Hematopoietic multipotent progenitor cell treated with erythropoietin and hydrocortisone succinate and interleukin-3 and kit ligand, for 6 days (in vitro differentiated cells): ENCODE results near the gene UBE2Q2.
A peak's percentile ranks its signal among the peaks of the same experiment; 100 is the strongest.

Experiments used
- DNase-seq: peaks from one replicate; pipeline ENCODE4 v3.0.0-alpha.2; 2015

UBE2Q2 gene

DNA sequence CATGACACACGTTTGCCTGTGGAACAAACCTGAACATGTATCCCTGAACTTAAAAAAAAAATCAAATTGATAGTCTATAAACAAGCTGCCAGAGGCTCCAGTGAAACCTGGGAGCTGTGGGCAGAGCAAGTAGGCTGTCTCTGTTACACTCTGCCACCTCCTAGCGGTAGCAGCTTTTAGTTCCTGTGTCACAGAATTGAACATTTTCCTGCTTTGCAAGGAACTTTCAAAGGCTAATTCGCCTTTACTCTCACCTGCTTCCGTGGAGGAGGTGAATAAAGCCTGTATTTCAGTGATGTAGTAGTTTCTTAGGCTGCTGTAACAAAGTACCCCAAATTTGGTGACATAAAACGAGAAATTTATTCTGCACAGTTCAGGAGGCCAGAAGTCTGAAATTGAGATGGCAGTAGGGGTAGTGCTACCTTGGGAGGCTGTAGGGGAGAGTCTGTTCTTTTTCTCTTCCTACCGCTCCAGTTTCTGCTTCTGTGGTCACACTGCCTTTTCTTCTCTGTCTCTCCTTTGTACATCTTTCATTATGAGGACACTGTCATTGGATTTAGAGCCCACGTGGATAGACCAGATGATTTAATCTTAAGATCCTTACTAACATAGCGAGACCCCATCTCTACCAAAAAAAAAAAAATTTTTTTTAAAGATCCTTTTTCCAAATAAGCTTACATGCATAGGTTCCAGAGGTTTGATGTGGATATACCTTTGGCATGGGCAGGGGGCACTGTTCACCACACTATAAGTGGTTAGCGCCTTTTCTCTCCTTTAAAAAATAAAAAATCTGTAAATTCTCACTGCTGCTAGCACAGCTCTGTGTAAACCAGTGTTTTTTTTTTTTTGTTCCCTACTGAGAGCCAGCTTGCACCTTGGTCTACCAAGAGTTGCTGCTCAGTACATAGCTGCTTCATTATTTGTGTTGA, 85.7 kb downstream of the UBE2Q2 start:
- DNase-seq: peak; percentile 50

DNA sequence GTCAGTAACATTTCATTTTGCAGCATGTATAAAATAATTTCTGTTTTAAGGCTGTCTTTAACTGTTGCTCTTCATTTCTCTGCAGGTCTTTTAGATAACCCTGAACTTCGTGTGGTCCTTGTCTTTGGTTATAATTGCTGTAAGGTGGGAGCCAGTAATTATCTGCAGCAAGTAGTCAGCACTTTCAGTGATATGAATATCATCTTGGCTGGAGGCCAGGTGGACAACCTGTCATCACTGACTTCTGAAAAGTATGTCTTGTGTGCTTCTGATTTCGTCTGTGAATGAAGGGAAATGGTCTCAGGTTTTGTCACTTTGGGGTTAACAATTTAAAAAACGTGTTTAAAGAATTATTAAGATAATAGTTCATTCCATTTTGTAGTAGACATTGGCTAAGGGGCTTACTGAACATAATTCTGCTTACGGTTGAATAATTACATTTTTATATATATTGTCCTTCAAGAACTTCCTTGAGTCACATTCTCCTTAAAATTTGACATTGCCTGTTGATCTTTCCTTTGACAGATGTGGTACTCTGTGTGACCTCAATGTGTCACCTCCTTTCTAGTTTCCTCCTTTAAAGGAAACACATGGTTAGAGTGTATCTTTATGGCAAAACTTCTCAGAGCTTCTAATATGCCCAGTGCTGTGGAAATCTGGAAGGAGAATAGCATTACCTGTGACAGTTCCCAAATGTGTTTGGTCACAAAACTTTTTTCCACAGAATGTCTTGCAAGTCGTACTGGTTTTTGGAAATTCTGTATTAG, 86.7 kb downstream of the UBE2Q2 start:
- peak; percentile 58 for DNase-seq

DNA sequence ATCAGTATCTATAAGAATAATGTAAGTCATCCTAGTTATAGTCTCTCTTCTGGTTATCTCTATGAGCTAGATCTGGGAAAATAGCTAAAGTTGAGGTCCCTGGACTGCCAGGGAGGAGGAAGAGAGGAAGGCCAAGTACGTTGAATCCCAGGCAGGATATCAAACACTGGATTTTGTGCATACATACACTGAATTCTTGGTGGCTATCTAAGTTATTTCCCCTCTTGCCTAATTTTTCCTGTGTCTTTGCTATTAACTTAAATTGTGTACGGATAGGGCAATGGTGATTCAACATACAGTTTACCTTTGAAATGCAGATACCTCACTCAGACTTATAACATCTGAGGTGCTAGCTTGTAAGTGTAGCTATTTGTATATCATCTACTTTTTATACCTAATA, 87.6 kb downstream of the UBE2Q2 start:
- DNase-seq: no peak

DNA sequence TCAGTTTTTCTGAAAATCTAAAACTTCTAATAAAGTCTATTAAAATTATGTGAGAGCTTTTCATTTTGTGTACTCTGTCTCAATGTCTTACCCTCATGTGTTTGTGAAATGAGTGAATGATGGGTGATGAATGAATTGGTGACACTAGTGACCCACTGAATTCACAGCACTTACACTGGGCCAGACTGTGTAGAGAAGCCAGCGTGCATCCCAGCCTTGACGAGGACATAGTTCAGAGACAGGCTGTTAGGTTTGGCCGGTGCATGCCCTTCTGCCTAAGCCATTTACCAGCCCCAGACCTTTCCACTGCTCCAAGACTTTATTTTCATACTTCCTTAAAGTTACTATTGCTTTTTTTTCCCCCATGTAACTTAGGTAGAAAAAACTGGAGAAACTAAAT, 99.2 kb downstream of the UBE2Q2 start:
- no peak for DNase-seq

DNA sequence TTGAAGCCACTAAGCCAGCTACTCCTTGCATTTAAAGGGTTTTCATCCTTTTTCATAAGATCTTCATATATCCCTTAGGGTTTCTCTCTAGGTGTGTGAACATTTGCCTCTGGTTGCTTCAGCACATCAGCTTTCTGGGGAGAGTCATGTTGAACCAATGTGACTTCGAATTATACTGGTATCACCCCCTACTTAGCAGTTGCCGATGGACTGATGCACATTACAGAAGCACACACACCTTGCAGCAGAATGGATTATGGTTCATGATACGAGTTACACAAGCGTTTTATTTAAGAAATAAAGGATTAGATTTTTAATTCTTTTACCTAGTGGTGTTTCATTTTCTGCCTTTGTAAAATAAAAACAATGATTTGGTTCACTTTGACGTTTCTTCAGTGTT, 100.0 kb downstream of the UBE2Q2 start:
- DNase-seq: no peak

DNA sequence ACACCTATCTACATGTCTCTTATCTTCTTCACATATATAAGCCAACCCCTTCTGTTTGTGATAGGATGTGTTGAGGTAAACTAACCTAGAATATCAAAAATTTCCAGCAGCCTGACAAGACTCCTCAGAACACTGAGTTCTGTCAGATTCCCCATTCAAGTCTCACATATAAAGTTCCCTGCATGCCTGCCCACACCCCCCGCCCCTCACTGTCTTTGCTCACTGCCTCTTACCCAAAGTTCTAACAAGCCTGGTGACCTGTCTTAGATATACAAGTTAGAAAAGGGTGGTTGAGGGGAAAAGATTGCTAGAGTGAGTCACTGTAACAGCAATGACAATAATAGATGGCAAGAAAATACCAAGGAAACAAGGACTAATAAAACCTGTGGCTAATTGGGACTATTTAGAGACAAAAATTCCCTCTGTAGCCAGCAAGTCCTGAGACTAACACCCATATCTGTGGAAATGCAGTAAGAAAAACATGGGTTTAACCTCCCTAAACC, 100.5 kb downstream of the UBE2Q2 start:
- no peak for DNase-seq

DNA sequence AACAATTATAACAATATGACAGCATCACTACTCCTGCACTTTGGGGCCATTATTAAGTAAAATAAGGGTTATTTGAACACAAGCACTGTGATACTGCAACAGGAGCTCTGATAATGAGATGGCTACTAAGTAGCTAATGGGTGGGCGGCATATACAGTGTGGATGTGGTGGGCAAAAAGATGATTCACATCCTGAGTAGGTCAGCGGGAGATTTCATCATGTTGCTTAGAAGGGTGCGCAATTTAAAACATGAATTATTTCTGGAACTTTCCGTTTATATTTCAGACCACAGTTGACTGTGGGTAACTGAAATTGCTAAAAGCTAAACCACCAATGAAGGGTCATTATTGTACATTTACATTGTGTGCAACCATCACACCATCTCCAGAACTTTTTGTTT, 102.7 kb downstream of the UBE2Q2 start:
- DNase-seq: peak; percentile 33

DNA sequence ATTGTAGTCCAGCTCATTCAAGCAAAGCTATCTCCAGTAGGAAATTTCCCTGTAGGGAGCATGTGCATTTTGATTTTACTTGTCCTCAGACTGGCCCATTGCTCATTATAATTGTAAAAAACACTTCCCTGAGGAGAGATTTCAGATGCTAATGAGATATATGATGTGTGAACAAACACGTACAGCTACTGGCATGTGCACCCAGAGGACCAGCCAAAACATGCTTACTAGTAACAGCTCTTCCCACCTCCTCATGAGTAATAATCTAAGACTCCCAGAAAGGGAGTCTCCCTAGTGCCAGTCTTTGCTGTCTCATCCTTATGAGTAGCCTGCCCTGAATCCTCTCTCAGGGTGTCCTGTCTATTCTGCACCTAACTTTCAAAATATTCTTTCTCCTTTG, 103.8 kb downstream of the UBE2Q2 start:
- no peak for DNase-seq

DNA sequence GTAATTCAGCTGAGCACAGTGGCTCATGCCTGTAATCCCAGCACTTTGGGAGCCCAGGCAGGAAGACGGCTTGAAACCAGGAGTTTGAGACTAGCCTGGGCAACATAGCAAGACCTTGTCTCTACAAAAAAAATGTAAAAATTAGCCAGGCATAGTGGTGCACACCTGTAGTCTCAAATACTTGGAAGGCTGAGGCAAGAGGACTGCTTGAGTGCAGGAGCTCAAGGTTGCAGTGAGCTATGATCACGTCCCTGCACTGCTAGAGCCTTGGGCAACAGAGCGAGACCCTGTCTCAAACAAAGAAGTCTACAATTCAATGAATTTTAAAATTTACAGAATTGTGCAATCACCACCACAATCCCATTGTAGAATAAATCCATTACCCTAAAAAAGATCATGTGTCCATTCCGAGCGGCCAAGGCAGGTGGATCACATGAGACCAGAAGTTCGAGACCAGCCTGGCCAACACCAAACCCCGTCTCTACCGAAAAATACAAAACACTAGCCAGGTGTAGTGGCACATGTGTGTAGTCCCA, 105.6 kb downstream of the UBE2Q2 start:
- no peak for DNase-seq
